Lower leg skin (tissue), 4 donors: ENCODE data around the gene HDAC9. TPM values are rescaled to one million over a fixed set of nuclear protein-coding genes. Genes with fewer than 3 reads are reported as not detected.

ENCODE experiments used
- DNase-seq, 2 donors: peaks; one replicate each; pipeline ENCODE4 v3.0.0-alpha.2; 2019; ENCODE audit warnings: low spot score in 2 of 2
- H3K4me3 ChIP-seq: fragments of 200-600 bp; sonication (generic); 2 replicates; pipeline ENCODE4 v1.5.1; 2017; ENCODE audit warnings: mild to moderate bottlenecking, low read depth; ENCODE audit not compliant: poor library complexity, severe bottlenecking
- CTCF ChIP-seq, 3 donors: fragments of 450-650 bp; IDR thresholded peaks; one replicate each; pipeline ENCODE4 v1.5.1; 2016; ENCODE audit warnings: antibody characterized with exemption in 3 of 3, mild to moderate bottlenecking in 3 of 3, moderate library complexity in 2 of 3
- POLR2A ChIP-seq, 2 donors: fragments of 450-650 bp; IDR thresholded peaks; one replicate each; pipeline ENCODE4 v1.6.1; 2016 to 2017; ENCODE audit warnings: antibody characterized with exemption in 2 of 2, mild to moderate bottlenecking in 1 of 2, moderate library complexity in 1 of 2
- WGBS, 2 donors: methylation state at CpG; one replicate each; pipeline ENCODE4 v1.1.5; 2018; 5-methylcytosine and 5-hydroxymethylcytosine counted together
- intact Hi-C: fragments of 100-400 bp; cut with DNase I; formaldehyde crosslinking; loops from one replicate; pipeline ENCODE4 v1.15.0; 2023; ENCODE audit warnings: low total_unique reads
- total RNA-seq, 4 donors: library from RNA; depleted of rRNA; stranded (reverse); fragments of >200 nt; gene quantifications; one replicate each; pipeline ENCODE4 v1.1.0, GENCODE V29; 2016

Gene HDAC9
- total RNA-seq, 4 donors from 2014 or later = 3.1 to 5.5 (median 4.7) TPM

- TF ChIP-seq CTCF (IDR thresholded peaks at IDR 0.05) (no peak), POLR2A (IDR thresholded peaks at IDR 0.05) (no peak)
- no peak overlapping the region for H3K4me3 ChIP-seq
- no peak for DNase-seq
- intact Hi-C loops = no loop called here
- WGBS, 2 donors = 66 to 73% methylated on average over 7 of the region's 7 CpGs
Observed at GRCh38 chr7:19051767-19052375, 556.3 kb downstream of the HDAC9 start.
